Measurements from ENCODE around the gene PCDHAC1.

The PCDHAC1 gene

GRCh38 chr5:140967226-140967893 lies 41.3 kb downstream of the PCDHAC1 start:
- DNase-seq, result no peak

- no peak for DNase-seq
These were observed 43.8 kb downstream of the PCDHAC1 start for GRCh38 chr5:140969880-140970279.

- no peak for DNase-seq
These were observed 47.5 kb downstream of the PCDHAC1 start for GRCh38 chr5:140973550-140973949.

GRCh38 chr5:140977003-140977402 lies 50.9 kb downstream of the PCDHAC1 start:
- DNase-seq, result no peak

DNA sequence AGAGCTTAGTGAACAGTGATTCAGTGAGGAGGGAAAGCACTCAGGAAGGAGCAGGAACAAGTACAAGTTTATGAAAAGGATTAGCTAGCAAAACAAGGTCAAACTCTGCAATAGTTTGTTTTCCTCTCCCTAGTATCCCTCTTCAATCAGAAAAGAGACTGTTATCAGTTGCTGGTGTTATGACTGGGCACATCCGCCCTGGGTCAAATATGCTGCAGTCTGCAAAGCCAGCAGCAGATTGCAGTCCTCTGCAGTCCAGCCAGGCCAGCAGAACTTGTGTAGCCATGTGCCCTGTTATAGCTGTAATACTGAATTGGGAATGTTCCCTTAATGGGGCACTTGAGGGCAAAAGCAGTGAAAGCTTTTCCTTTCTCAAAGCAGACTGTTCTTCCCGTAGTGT lies 52.2 kb downstream of the PCDHAC1 start:
- no peak for DNase-seq

DNA sequence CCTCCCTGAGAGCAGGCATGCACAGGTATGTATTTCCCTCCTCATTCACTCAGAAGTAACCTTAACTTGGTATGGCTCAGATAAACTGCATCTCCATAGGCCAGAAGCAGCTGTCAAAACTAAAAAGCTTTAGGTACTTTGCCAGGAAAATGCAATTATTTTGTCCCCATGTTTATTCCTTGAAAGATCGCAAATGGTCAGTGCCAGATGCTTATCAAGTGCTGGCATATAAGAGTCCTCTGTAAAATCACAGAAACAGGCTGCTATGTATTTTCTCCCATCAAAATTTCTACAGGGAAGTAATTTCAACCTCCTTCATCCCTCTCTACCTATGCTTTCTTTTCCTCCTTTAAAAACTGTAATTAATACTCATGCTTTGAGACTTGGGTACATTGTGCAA lies 52.9 kb downstream of the PCDHAC1 start:
- DNase-seq, result no peak

Measured in GDM1 (cell line).